ENCODE results near the gene KCNF1.

KCNF1 gene

GRCh38 chr2:10901160-10901939 is 10.4 kb upstream of the KCNF1 start:
- FAIRE-seq (no peak), DNase-seq (ENCODE audit: insufficient read length, low spot score) (no peak)

- DNase-seq (ENCODE audit: insufficient read length, low spot score) = no peak
Observed at GRCh38 chr2:10903861-10904210, 7.9 kb upstream of the KCNF1 start.

GRCh38 chr2:10904455-10904854 is 7.3 kb upstream of the KCNF1 start:
- FAIRE-seq (no peak), DNase-seq (ENCODE audit: insufficient read length, low spot score) (no peak)

More at GRCh38 chr2:10903861-10904210, 7.9 kb upstream of the KCNF1 start:
- no peak for FAIRE-seq

GRCh38 chr2:10905006-10905861 is 6.5 kb upstream of the KCNF1 start:
- FAIRE-seq (no peak), DNase-seq (ENCODE audit: insufficient read length, low spot score) (no peak)

- DNase-seq (ENCODE audit: insufficient read length, low spot score) (no peak), FAIRE-seq (no peak)
Observed at GRCh38 chr2:10905862-10906143, 5.9 kb upstream of the KCNF1 start.

GRCh38 chr2:10906926-10907625 is 4.7 kb upstream of the KCNF1 start:
- DNase-seq (ENCODE audit: insufficient read length, low spot score) (no peak), FAIRE-seq (no peak)

GRCh38 chr2:10908195-10908594 is 3.5 kb upstream of the KCNF1 start:
- FAIRE-seq (no peak), DNase-seq (ENCODE audit: insufficient read length, low spot score) (no peak)

- FAIRE-seq (no peak), DNase-seq (ENCODE audit: insufficient read length, low spot score) (no peak)
Observed at GRCh38 chr2:10909050-10909995, 2.4 kb upstream of the KCNF1 start.

GRCh38 chr2:10909996-10910341 is 1.8 kb upstream of the KCNF1 start:
- no peak for DNase-seq (ENCODE audit: insufficient read length, low spot score)
- no peak for FAIRE-seq

GRCh38 chr2:10910625-10911024 is 1.1 kb upstream of the KCNF1 start:
- FAIRE-seq = no peak

GRCh38 chr2:10912076-10912731 is 470 bp downstream of the KCNF1 start:
- no peak for FAIRE-seq
- DNase-seq (ENCODE audit: insufficient read length, low spot score) = no peak

More at GRCh38 chr2:10910625-10911024, 1.1 kb upstream of the KCNF1 start:
- DNase-seq (ENCODE audit: insufficient read length, low spot score) = no peak

GRCh38 chr2:10912796-10913455 is 1.2 kb downstream of the KCNF1 start:
- DNase-seq (ENCODE audit: insufficient read length, low spot score) (no peak), FAIRE-seq (no peak)

- no peak for DNase-seq (ENCODE audit: insufficient read length, low spot score)
- no peak for FAIRE-seq
Observed at GRCh38 chr2:10913501-10914271, 2.0 kb downstream of the KCNF1 start.

- no peak for FAIRE-seq
Observed at GRCh38 chr2:10914272-10914693, 2.5 kb downstream of the KCNF1 start.

GRCh38 chr2:10915236-10915635 is 3.5 kb downstream of the KCNF1 start:
- no peak for FAIRE-seq
- DNase-seq (ENCODE audit: insufficient read length, low spot score) = no peak

More at GRCh38 chr2:10914272-10914693, 2.5 kb downstream of the KCNF1 start:
- DNase-seq (ENCODE audit: insufficient read length, low spot score) = no peak

GRCh38 chr2:10915731-10916276 is 4.1 kb downstream of the KCNF1 start:
- FAIRE-seq = no peak
- DNase-seq (ENCODE audit: insufficient read length, low spot score) = no peak

GRCh38 chr2:10916953-10917352 is 5.2 kb downstream of the KCNF1 start:
- FAIRE-seq = no peak
- DNase-seq (ENCODE audit: insufficient read length, low spot score) = no peak

- DNase-seq (ENCODE audit: insufficient read length, low spot score) (no peak), FAIRE-seq (no peak)
Observed at GRCh38 chr2:10917927-10918326, 6.2 kb downstream of the KCNF1 start.
